HG02870 (cell line): ENCODE data around the gene LIN37.
"Not testable (repeated sequence)": the region's sequence is repeated elsewhere in the genome, so short reads cannot be mapped to it uniquely, and the experiment has no call there.

ENCODE experiments used
- ATAC-seq: cut with Tn5 transposase; IDR thresholded peaks from one replicate; pipeline ENCODE4 v1.9.1; 2021; ENCODE audit warnings: mild to moderate bottlenecking, moderate library complexity; ENCODE audit not compliant: unreplicated experiment

Gene LIN37

DNA sequence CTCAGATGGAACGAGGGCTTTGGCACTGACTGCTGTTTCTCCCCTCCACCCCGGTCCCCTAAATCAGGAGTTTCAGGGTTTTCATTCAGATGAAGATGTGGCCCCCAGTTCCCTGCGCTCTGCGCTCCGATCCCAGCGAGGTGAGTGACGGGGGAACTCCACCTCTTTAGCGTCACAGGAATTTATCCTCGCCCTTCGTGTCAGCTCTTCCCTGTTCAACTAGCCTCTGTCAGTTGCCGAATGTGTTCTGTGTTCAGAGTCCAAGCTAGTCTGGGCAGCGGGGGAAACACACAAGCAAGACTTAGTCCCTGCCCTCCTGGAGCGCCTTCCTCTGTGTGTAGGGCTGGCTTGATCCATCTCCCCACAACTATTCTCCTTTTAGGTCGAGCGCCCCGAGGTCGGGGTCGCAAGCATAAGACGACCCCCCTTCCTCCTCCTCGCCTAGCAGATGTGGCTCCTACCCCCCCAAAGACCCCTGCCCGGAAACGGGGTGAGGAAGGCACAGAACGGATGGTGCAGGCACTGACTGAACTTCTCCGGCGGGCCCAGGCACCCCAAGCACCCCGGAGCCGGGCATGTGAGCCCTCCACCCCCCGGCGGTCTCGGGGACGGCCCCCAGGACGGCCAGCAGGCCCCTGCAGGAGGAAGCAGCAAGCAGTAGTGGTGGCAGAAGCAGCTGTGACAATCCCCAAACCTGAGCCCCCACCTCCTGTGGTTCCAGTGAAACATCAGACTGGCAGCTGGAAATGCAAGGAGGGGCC lies 28.8 kb upstream of the LIN37 start:
- no peak for ATAC-seq

GRCh38 chr19:35720163-35720524 lies 28.2 kb upstream of the LIN37 start:
- ATAC-seq = no peak

DNA sequence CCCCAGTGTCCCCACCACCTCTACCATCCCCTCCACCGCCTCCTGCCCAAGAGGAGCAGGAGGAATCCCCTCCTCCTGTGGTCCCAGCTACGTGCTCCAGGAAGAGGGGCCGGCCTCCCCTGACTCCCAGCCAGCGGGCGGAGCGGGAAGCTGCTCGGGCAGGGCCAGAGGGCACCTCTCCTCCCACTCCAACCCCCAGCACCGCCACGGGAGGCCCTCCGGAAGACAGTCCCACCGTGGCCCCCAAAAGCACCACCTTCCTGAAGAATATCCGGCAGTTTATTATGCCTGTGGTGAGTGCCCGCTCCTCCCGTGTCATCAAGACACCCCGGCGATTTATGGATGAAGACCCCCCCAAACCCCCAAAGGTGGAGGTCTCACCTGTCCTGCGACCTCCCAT lies 27.7 kb upstream of the LIN37 start:
- no peak for ATAC-seq

DNA sequence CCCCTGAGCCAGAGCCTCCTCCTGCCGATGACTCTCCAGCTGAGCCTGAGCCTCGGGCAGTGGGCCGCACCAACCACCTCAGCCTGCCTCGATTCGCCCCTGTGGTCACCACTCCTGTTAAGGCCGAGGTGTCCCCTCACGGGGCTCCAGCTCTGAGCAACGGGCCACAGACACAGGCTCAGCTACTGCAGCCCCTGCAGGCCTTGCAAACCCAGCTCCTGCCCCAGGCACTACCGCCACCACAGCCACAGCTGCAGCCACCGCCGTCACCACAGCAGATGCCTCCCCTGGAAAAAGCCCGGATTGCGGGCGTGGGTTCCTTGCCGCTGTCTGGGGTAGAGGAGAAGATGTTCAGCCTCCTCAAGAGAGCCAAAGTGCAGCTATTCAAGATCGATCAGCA lies 27.0 kb upstream of the LIN37 start:
- no peak for ATAC-seq

- ATAC-seq = no peak
Observed at GRCh38 chr19:35722461-35722860, 25.9 kb upstream of the LIN37 start.

DNA sequence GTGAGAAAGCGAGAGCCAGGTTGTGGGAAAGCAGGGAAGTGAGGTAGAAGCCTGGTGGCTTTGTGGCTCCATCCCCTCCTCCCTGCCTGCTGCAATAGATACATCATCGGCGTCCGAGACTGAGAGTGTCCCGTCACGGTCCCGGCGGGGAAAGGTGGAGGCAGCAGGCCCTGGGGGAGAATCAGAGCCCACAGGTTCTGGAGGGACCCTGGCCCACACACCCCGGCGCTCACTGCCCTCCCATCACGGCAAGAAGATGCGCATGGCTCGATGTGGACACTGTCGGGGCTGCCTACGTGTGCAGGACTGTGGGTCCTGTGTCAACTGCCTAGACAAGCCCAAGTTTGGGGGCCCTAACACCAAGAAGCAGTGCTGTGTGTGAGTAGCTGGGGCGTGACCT lies 25.5 kb upstream of the LIN37 start:
- ATAC-seq = no peak

GRCh38 chr19:35723671-35724070 lies 24.7 kb upstream of the LIN37 start:
- ATAC-seq = no peak

DNA sequence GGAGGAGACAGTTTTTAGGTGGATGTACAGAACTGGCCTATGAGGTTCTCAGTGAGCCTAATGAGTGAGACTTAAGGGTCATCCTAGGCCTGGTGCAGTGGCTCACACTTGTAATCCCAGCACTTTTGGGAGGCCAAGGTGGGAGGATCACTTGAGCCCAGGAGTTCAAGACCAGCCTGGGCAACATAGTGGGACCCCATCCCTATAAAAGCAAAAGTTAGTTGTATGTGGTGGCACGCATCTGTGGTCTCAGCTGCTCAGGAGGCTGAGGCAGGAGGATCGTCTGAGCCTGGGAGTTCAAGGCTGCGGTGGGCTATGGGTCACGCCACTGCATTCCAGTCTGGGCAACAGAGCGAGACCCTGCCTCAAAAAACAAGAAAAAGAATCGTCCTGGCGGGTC lies 24.2 kb upstream of the LIN37 start:
- ATAC-seq = not testable (repeated sequence)

DNA sequence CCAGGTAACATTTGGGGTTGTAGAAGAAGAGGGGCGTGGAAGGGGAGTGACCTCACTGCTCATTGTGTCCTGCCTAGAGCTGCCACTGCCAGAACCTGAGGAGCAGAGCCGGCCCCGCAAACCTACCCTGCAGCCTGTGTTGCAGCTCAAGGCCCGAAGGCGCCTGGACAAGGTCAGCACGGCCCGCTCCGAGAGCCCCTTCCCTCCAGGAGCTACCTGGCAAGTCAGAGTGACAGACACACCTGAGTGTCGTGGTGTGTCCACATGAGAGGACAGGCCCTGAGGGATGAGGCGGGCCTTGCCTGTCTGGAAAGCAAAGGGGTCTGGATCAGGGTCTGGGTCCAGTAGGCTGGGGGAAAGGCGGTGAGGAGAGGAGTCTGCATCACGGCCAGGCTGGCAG lies 23.8 kb upstream of the LIN37 start:
- no peak for ATAC-seq

DNA sequence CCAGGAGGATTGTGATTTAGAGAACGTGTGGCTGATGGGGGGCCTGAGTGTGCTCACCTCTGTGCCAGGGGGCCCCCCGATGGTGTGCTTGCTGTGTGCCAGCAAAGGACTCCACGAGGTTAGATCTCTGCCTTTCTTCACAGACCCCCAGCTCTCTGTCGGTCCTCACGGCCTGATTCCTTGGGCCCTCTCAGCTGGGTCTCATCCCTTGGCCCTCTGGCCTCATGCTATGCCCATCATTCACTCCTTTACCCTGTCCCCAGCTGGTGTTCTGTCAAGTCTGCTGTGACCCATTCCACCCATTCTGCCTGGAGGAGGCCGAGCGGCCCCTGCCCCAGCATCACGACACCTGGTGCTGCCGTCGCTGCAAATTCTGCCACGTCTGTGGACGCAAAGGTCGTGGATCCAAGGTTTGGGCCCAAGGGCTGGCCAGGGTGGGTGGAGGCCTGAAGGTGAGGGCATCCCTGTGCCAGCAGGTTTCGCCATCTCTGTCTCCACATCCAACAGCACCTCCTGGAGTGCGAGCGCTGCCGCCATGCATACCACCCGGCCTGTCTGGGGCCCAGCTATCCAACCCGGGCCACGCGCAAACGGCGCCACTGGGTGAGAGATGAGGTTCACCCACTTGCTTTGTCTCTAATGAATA lies 23.0 kb upstream of the LIN37 start:
- ATAC-seq = no peak

GRCh38 chr19:35727053-35727955 lies 21.1 kb upstream of the LIN37 start:
- ATAC-seq = no peak

DNA sequence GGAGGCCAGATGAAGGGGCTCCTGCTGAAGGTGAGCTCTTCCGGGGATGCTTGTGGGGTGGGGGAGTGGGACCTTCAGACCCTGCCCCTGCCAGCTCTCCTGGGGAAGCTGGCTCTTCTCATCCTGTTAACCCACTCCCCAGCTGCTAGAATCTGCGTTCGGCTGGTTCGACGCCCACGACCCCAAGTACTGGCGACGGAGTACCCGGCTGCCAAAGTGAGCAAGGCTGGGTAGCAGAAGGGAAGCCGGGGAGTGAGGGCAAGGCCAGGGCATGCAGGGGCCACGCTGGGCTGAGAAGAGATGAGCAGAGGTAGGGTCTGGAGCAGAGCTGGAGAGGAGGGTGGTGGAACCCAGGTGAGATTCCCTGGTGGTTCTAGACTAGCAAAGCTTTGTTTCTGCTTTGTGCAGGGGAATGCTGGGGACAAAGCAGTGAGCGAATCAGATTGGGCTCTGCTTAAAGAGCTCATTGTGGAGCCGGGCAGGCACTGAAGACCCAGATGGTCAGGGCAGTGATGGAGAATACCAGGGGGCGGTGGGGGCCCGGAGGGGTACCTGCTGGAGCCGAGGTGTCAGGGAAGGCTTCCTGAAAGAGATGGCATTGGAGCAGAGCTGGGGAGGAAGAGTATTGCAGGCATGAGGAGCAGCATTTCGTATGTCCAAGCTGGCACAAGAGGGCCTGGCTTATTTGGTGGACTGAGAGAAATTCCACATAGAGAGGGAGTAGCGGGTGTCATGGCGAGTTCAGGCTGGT lies 20.2 kb upstream of the LIN37 start:
- no peak for ATAC-seq

GRCh38 chr19:35729021-35729420 lies 19.4 kb upstream of the LIN37 start:
- no peak for ATAC-seq

DNA sequence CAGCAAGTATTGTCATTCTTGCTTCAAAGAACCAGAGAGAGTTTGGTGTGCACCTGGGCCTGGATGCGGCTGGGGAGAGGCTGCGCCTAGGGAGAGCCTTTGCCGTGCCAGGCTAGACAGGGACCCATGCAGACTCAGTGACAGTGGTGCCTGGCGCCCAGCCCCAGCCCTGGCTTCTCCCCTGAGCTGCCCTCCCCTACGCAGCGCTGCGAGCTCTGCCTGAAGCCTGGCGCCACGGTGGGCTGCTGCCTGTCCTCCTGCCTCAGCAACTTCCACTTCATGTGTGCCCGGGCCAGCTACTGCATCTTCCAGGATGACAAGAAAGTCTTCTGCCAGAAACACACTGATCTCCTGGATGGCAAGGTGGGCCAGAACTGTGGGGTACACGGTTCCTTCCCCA lies 18.6 kb upstream of the LIN37 start:
- no peak for ATAC-seq

GRCh38 chr19:35730326-35730725 lies 18.1 kb upstream of the LIN37 start:
- no peak for ATAC-seq

- ATAC-seq = no peak
Observed at GRCh38 chr19:35731353-35731752, 17.0 kb upstream of the LIN37 start.

- no peak for ATAC-seq
Observed at GRCh38 chr19:35731779-35732405, 16.5 kb upstream of the LIN37 start.

DNA sequence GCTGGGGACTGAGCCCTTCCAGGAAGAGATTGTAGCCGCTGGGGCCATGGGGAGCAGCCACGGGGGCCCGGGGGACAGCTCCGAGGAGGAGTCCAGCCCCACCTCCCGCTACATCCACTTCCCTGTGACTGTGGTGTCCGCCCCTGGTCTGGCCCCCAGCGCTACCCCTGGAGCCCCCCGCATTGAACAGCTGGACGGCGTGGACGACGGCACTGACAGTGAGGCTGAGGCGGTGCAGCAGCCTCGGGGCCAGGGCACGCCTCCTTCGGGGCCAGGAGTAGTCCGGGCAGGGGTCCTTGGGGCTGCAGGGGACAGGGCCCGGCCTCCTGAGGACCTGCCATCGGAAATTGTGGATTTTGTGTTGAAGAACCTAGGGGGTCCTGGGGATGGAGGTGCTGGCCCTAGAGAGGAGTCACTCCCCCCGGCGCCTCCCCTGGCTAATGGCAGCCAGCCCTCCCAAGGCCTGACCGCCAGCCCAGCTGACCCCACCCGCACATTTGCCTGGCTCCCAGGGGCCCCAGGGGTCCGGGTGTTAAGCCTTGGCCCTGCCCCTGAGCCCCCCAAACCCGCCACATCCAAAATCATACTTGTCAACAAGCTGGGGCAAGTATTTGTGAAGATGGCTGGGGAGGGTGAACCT lies 15.7 kb upstream of the LIN37 start:
- ATAC-seq = no peak

GRCh38 chr19:35733180-35734125 lies 14.9 kb upstream of the LIN37 start:
- ATAC-seq = no peak
